GM19239 (cell line): Measurements from ENCODE around the gene ANKRD11.

ENCODE experiments used
- DNase-seq: peaks from one replicate; pipeline ENCODE4 v3.0.0; 2011; ENCODE audit warnings: low spot score; ENCODE audit not compliant: insufficient read length
- FAIRE-seq: peaks from 2 replicates; lab custom pipeline; 2011; peaks lifted over from hg19 to GRCh38; lab: Jason Lieb, UNC

ANKRD11 gene

GRCh38 chr16:89233678-89234490, 256.5 kb downstream of the ANKRD11 start:
- FAIRE-seq: no peak
- no peak for DNase-seq

DNA sequence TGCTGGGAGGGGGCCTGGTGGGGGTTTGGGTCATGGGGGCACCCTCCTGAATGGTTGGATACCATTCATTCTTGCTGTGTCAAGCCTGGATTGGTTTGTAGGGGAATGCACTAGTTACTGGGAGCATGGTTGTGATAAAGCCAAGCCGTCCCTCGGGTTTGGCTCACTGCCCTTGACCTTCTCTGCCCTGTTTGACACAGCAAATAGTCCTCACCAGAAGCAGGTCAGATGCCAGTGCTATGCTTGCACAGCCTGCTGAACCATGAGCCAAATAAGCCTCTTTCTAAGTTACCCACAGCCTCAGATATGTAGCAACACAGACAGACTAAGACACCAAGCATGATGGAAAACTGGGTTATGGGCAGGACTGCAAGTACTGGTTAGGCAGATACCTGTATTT, 258.3 kb downstream of the ANKRD11 start:
- DNase-seq (no peak), FAIRE-seq (no peak)

DNA sequence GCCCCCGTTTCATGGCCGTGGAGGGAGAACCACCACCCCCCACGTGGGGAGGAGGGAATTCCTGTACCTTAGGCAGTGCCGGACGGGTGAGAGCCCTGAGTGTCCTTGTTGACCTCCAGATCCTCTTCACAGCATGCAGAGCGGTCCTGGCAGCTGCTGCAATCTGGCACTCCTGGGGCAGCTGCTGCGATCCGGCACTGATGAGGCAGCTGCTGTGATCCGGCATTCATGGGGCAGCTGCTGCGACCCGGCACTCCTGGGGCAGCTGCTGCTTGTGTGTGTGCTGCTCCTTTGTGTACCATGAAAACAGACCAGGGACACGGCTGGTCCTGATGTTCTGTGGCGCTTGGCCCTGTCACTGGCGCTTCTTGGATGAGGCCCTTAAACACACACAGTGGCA, 260.1 kb downstream of the ANKRD11 start:
- DNase-seq (no peak), FAIRE-seq (no peak)

- FAIRE-seq (no peak), DNase-seq (no peak)
These were observed 265.7 kb downstream of the ANKRD11 start for GRCh38 chr16:89224665-89225064.

DNA sequence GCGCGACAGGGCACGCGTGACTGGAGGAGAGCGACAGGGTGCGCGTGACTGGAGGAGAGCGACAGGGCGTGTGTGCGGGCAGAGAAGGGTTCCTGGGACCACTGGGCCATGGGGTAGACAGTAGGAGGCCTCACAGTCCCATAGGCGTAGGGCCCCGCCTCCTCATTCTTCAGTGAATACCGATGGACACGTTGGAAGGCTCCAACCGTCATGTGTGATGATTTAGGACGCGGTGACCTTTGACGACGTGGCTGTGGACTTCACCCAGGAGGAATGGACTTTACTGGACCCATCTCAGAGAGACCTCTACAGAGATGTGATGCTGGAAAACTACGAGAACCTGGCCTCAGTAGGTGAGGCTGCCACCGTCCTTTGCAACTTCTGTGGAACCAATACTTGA, 267.4 kb downstream of the ANKRD11 start:
- no peak for DNase-seq
- FAIRE-seq: no peak

DNA sequence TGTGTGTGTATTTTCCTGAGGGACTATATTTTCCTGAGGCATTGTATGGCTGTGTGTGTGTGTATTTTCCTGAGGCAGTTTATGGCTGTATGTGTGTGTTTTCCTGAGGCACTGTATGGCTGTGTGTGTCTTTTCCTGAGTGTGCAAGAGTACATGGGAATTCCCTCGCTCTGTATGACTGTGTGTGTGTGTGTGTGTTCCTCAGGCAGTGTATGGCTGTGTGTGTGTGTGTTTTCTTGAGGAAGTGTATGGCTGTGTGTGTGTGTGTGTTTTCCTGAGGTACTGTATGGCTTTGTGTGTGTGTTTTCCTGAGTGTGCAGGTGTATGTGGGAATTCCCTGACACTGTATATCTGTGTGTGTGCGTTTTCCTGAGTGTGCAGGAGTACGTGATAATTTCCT, 268.8 kb downstream of the ANKRD11 start:
- no peak for FAIRE-seq

GRCh38 chr16:89219365-89219764, 271.0 kb downstream of the ANKRD11 start:
- no peak for FAIRE-seq
- DNase-seq: no peak

More for the DNA sequence above, 268.8 kb downstream of the ANKRD11 start:
- no peak for DNase-seq
